Measurements from ENCODE around the gene SENP2.

GRCh38 chr3:185639632-185640206 is 53.6 kb downstream of the SENP2 start:
- TF ChIP-seq CTCF (IDR thresholded peaks at IDR 0.05) (no peak), POLR2A (IDR thresholded peaks at IDR 0.05; ENCODE audit: low read depth) (no peak), POLR2AphosphoS5 (IDR thresholded peaks at IDR 0.05) (no peak)

Data from esophagus muscularis mucosa (tissue), 3 donors.